SKM-1 treated with dmso at 0.1 percent for 144 hours (cell line): Measurements from ENCODE around the gene SORCS2.

Source experiments
- DNase-seq: peaks from one replicate; lab custom pipeline; 2025; ENCODE audit not compliant: unreplicated experiment; lab: John Stamatoyannopoulos, UW

The SORCS2 gene

GRCh38 chr4:7733801-7734650 is 541.7 kb downstream of the SORCS2 start:
- DNase-seq: no peak

- DNase-seq: no peak
These were observed 542.4 kb downstream of the SORCS2 start for GRCh38 chr4:7734651-7735260.

GRCh38 chr4:7735395-7735794 is 543.1 kb downstream of the SORCS2 start:
- DNase-seq: no peak

- DNase-seq: no peak
These were observed 543.6 kb downstream of the SORCS2 start for GRCh38 chr4:7735961-7736360.

- DNase-seq: no peak
These were observed 544.3 kb downstream of the SORCS2 start for GRCh38 chr4:7736436-7737267.

GRCh38 chr4:7737268-7737645 is 544.9 kb downstream of the SORCS2 start:
- no peak for DNase-seq

- no peak for DNase-seq
These were observed 545.6 kb downstream of the SORCS2 start for GRCh38 chr4:7737752-7738457.

- DNase-seq: no peak
These were observed 546.2 kb downstream of the SORCS2 start for GRCh38 chr4:7738458-7739076.

GRCh38 chr4:7739077-7739917 is 547.0 kb downstream of the SORCS2 start:
- no peak for DNase-seq

- DNase-seq: no peak
These were observed 547.9 kb downstream of the SORCS2 start for GRCh38 chr4:7739918-7740865.

GRCh38 chr4:7740866-7741525 is 548.7 kb downstream of the SORCS2 start:
- no peak for DNase-seq

GRCh38 chr4:7741946-7742806 is 549.8 kb downstream of the SORCS2 start:
- DNase-seq: no peak

- DNase-seq: no peak
These were observed 550.5 kb downstream of the SORCS2 start for GRCh38 chr4:7742807-7743280.

- DNase-seq: peak; percentile 33
These were observed 551.9 kb downstream of the SORCS2 start for GRCh38 chr4:7744142-7744804.

GRCh38 chr4:7745301-7745885 is 553.1 kb downstream of the SORCS2 start:
- no peak for DNase-seq
